ENCODE measurements around the gene ARHGAP29.

Gene ARHGAP29

GRCh38 chr1:94265011-94265422 lies 27.6 kb upstream of the ARHGAP29 start:
- DNase-seq = no peak

- DNase-seq = no peak
Measured at GRCh38 chr1:94260635-94261387, 23.4 kb upstream of the ARHGAP29 start.

- no peak for DNase-seq
Measured at GRCh38 chr1:94259635-94260289, 22.4 kb upstream of the ARHGAP29 start.

- DNase-seq = no peak
Measured at GRCh38 chr1:94258873-94259331, 21.5 kb upstream of the ARHGAP29 start.

DNA sequence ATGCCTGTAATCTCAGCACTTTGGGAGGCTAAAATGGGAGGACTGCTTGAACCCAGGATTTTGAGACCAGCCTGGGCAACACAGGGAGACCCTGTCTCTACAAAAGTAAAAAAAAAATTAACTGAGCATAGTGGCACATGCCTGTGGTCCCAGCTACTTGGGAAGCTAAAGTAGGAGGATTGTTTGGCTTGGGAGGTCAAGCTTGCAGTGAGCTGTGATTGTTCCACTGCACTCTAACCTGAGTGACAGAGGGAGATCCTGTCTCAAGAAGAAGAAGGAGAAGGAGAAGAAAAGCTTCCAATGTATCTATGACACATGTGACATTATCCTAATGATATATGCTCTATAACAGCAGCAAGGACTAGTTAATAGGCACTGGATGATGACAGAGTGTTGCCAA lies 20.1 kb upstream of the ARHGAP29 start:
- DNase-seq = no peak

DNA sequence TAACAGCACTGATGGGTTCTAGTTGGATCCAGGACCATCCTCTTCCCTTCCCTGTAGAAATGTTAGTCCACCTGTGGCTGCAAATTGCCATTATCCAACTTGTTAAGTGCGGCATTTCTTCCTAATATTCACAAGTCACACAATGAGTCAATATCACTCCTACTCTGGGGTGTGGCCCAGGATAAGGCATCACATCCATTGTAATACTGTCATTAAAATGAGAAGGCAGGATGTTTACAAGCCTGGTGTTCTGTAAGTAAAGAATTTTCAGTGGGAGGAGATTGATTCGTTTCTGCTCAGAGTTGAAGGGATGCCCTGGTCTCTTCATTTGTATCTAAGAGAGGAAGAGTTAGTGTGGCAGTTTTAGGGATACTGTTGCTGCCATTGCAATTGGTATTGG lies 18.1 kb upstream of the ARHGAP29 start:
- DNase-seq = no peak

GRCh38 chr1:94254073-94254810 lies 16.9 kb upstream of the ARHGAP29 start:
- DNase-seq = no peak

DNA sequence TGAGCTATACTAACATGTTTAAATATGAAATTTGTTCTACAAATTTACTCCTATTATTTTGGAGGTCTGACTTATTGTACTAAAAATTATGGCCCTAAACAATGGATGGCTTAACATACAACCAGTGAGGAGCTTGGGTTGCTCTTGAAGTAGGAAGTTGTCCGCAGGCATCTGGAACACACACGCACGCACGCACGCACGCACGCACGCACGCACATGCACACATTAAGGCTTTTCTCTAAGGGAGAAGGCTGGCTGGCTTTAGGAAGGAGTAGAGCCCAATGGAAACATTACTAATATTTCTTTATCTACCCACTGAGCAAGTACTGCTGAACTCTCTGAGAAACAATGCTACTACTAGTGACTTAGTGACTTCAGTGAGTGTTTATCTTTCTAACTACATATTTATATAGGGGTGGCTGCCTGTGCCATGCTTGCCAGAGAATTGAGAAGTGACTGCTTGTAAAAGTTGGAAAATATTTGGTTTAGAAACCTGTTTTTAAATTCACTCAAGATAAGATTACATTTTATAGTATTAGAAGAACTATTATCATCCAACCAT lies 16.2 kb upstream of the ARHGAP29 start:
- DNase-seq = no peak

GRCh38 chr1:94250341-94250740 lies 13.0 kb upstream of the ARHGAP29 start:
- no peak for DNase-seq

DNA sequence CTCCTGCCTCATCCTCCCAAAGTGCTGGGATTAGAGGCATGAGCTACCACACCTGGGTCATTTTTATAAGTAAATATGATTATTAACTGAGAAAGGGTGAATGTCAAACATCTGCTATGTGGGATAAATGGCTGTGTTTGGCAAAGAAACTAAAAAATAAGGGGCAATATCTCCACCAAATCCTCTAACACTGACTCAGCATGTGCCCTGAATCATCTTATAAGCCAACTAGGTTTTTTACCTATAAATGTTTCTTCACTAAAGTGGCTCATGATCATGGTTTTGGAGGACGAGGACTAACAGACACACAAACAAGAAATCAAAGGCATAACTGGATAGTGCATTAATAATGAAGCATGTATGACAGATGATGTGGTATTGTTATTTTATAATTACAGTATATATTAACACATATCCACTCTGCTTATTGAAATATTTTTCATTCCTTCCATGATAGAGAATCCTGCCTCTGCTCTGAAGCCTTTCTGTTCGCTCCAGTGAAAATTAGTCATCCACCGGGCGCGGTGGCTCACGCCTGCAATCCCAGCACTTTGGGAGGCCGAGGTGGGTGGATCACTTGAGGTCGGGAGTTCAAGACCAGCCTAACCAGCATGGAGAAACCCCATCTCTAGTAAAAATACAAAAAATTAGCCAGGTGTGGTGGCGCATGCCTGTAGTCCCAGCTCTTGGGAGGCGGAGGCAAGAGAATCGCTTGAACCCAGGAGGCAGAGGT lies 11.7 kb upstream of the ARHGAP29 start:
- DNase-seq = no peak

GRCh38 chr1:94247138-94248094 lies 10.0 kb upstream of the ARHGAP29 start:
- peak; percentile 10 to 51 for DNase-seq

DNA sequence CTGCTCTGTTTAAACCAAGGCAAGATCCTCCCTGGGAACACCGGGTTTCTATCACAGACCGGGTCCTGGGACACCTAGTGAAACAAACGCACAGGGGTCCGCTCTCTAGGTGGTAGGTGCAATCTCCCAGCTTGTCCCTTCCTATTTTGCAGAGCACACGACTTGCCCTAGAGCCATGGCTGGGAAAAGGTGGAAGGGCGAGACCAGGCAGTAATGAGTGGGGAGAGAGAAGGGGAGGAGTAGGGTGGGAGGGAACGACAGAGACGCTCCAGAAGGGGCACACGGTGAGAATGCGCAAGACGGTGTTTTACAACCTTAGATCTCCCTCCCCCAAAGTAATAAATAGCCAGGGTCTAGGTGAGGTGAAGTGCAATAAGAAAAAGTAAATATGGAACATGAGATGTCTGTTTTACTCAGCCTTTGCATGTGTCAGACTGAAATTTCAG lies 9.3 kb upstream of the ARHGAP29 start:
- no peak for DNase-seq

DNA sequence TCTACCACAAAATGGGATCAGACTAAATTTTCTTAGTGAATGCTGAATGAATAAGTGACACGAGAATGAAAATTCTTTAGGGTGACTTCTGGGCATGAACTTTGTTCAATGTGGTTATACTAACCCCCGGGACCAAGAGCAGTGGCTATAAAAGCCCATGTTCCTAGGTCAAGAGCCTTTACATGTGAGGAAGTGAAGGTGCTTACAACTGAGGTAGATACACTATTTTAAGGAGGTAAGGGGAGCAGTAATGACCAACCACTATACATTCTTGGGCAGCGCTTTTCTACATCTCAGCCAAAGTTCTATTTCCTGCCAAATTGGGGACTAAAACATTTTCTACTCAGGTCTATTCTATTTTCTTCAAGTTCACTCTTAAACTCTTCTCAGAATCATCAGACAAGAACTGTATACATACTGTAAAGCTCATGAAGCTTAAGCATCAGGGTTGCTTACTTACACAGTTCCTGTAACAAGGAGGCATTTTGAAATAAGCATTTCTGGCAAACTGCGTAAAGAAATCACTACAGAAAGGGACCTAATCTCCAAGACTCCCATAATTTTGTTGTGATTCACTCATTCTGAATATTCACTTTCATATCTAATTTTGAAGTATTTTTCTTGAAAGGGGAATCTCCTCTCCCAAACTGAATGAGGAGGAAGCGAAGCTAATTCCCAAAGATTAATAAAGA lies 8.5 kb upstream of the ARHGAP29 start:
- DNase-seq = no peak

GRCh38 chr1:94244816-94245215 lies 7.4 kb upstream of the ARHGAP29 start:
- no peak for DNase-seq

- DNase-seq = no peak
Measured at GRCh38 chr1:94243665-94244064, 6.3 kb upstream of the ARHGAP29 start.

DNA sequence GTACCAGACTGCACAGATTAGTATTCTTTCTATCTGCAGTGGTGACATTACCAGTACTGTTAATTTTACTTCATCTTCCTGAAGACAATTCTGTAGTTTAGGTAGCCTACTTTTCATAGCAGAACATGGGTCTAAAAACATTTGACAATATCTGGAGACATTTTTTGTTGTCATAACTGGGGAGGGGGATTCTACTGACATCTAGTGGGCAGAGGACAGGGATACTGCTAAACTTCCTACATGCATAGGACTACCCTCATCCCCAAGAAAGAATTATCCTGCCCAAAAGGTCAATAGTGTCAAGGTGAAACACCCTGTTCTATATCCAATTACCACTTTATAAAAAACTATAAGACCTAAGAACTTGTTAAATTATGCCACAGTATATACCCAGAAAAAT lies 3.4 kb upstream of the ARHGAP29 start:
- no peak for DNase-seq

- DNase-seq = no peak
Measured at GRCh38 chr1:94239796-94240195, 2.4 kb upstream of the ARHGAP29 start.

GRCh38 chr1:94239051-94239450 lies 1.7 kb upstream of the ARHGAP29 start:
- DNase-seq = no peak

DNA sequence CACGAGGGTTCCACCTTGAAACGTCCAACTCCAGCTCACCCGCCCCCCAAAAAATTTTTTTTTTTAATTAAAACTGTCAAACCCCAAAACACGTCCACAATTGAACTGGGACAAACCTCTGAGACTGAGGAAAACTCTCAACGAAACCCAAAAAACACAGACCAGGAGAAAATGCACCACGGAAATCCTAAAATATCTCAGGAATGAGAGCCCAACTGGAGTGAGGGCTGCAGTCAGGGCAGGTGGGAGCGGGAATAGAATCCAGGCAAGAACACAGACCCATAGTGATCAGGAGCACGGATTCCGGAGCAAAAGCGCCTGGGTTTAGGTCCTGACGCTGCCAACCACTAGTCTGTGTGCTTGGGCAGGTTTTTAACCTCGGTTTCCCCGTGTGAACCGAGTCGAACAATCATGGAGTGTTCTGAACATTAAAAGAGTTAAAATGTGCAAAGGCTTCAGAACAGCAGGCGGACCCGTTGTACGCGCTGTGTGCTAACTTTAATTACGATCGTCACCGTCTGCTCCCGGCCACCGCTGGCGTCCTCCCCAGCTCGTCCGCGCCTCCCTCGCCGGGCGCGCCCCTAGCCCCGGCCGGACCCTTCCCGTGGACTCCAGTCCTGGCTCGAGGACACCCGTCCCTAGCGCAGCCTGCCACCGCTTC lies 624 bp downstream of the ARHGAP29 start:
- DNase-seq = peak in 1 of 2 donors; percentile 4

DNA sequence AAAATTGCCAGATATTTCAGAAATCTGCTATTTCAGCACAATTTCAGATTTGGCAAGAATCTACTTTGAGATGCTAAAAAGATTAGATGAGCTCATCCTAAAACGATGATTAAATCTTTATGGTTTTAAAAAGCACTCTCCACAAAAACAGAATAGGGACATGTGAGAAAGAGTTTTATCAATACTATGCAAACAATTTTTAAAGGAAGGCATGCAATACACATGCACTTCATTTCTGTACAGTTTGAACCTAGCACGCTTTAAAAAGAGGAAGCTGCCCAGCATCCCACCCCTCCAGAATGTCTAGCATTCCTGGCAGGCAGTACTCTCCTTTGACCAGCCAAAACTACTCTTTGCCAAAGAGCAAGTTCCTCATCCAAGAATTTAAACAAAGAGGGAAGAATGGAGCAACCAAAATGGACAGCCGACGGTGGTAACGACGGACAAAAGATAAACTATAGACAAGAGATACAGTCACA lies 1.3 kb downstream of the ARHGAP29 start:
- no peak for DNase-seq

Data from inflammatory macrophage (primary cell).